Stromal cell of bone marrow (primary cell): ENCODE results near the gene ENTR1.
A peak's percentile ranks its signal among the peaks of the same experiment; 100 is the strongest.
"Not testable (repeated sequence)": the region's sequence is repeated elsewhere in the genome, so short reads cannot be mapped to it uniquely, and the experiment has no call there.

Experiments
- DNase-seq: peaks from one replicate; pipeline ENCODE4 v3.0.0-alpha.2; 2012; ENCODE audit warnings: low read depth

Gene ENTR1

DNA sequence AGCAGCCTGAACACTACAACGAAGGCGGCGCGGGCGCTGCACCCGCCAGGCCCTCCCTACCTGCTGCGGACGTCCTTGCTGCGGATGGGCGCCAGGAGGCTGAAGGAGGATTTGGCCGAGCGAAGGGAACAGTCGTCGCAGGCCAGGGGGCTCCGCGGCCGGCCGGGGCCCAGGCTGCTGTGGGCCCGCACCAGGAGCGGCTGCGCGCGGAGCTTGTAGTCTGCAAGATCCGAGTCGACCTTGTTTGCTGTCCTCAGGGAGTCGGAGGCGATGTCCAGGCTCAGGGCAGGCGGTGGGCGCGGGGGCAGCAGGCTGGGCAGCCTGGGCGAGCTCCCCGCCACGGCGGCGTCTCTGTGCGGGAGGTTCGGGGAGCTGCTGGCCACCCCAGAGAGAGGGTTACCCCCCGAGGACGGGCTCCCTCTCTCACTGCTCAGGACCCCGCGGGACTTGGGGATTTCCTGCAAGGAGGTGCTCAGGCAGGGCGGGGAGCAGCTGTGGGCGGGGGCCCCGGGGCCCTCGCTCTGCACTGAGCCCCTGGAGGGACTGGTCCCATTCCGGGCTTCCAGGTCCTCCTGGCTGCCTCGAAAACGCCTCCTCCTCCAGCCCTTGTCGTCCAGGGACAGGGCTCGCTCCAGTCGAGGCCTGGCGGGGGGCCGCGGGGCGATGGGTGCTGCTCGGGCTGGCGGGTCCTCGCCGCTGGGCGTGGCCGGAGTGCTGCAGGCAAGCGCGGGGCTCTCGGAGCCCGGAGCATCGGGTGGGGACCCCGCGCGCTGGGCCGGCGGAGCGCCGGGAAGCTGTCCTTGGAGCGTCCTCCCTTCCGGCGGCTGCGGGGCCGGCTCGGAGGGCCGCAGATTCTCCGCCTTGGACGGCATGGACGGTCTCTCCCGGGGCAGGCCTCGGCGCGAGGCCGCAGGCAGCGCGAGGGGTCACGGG lies 28.4 kb upstream of the ENTR1 start:
- DNase-seq: no peak

DNA sequence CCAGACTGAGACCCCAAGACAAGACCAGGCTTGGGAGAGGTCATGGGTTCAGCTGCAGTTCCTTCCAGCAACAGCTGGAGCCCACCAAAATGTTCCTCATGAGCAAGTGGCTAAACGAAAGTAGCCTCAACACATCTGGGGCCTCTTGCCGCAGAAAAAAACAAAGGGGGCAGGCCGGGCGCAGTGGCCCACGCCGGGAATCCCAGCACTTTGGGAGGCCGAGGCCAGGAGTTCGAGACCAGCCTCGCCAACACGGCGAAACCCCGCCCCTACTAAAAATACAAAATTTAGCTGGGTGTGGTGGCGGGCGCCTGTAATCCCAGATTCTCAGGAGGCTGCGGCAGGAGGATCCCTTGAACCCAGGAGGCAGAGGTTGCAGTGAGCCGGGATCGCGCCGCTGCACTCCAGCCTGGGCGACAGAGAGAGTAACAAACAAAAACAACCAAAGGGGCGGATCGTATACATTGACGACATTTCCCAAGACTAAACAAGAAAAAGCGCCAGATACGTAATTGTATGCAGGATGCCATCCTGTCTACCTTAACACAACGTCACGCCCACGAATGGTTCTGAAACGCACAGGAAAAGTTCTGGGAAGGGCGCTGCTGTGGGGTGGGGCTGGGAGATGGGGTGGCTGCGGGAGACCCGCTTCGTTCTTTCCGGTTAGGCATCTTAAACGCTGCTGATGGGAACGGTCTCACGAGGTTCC lies 27.6 kb upstream of the ENTR1 start:
- DNase-seq: no peak

DNA sequence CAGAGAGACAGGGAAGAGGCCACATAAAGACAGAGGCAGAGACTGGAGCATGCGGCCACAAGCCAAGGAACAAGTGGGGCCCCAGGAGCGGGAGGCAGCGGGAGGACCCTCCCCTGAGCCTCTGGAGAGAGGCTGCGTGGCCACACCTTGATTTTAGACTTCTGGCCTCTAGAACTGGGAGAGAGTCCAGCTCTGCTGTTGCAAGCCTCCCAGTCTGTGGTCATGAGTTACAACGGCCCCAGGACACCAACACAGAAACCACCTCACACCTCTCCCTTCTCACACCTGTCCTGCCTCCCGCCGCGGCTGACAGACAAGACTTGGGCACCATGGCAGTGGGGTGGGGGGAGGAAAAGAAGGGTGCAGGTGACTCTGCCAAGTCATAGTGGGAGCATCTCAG lies 27.0 kb upstream of the ENTR1 start:
- peak; percentile 47 for DNase-seq

DNA sequence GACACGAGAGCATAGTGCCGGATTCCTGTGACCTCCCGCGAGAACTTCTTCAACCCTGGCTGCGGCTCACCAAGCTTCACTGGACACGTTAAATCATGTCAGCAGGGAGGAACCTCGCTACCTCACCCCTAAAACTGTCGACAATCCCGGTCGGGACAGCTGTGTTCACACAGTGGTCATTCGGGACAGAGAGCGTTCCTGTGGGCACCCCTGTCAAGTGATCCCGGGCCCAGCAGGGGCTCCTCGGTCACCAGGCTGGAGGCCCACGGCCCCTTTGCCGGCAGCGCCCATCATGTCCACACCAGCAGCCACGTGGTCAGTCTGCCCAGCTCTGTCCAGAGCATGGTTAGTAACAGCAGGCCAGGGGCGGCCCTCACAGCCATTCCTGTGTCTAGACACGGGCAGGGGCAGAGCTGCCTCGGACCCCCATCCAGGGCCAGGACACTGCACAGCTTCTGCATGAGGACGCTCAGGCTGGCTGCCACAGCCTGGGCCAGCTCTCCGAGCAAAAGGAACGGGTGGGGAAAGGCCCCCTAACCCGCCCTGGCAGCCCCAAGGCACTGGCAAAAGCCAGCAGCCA lies 25.7 kb upstream of the ENTR1 start:
- DNase-seq: no peak

DNA sequence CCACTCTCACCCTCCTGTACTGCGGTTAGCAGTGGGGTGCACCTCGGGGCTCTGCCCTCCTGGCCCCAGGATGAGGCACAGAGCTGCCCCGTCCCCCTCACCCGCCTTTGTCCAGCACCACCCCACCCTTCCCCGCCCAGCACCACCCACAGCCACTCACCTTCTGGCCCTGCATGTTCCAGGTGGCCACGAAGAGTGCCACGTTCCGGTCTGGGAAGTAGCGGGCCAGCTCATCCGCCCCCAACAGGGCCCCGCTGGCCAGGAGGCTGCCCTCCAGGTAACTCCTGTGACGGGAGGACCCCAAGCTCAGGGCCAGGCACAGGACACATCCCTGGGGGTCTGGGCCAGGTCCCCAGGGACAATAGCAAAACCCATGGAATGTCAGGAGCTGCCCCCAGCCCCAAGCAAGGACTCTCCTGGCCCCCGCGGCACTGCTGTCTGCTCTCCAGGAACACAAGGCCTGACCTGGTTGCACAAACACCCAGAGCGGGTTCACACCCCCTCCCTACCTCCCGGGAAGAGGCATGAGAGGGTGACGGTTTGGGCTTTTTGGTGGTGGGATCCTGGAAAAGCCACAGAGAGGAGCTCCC lies 24.3 kb upstream of the ENTR1 start:
- no peak for DNase-seq

DNA sequence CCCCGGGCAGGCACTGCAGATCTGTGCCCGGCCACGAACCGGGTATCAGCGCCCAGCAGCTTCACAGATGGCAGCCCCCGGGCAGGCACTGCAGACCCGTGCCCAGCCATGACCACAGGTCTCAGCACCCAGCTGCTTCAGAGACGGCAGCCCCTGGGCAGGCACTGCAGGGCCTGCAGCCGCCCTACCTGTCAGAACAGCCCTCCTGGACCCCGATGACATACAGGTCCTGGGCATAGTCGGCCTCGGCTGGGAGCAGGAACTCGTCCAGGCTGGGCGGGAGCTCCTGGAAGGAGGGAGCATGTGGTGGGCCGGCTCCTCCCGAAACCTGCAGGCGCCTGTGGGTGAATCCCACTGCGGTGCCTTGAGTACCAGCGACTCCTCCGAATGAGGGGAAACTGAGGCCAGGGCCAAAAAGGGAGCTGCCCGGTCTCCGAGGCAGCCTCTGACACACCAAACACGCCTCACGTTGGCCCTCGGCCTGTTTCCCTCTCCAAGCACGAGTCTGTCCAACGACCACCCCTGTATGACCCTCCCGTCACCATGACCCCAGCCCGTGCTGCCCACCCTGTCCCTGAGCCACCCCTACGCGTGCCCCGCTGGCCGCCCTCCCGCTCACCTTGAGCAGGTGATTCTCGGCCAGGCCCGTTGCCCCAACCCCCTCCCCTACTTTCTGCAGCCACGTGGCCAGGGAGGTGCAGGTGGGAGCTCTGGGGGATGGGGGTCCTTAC lies 23.6 kb upstream of the ENTR1 start:
- no peak for DNase-seq

DNA sequence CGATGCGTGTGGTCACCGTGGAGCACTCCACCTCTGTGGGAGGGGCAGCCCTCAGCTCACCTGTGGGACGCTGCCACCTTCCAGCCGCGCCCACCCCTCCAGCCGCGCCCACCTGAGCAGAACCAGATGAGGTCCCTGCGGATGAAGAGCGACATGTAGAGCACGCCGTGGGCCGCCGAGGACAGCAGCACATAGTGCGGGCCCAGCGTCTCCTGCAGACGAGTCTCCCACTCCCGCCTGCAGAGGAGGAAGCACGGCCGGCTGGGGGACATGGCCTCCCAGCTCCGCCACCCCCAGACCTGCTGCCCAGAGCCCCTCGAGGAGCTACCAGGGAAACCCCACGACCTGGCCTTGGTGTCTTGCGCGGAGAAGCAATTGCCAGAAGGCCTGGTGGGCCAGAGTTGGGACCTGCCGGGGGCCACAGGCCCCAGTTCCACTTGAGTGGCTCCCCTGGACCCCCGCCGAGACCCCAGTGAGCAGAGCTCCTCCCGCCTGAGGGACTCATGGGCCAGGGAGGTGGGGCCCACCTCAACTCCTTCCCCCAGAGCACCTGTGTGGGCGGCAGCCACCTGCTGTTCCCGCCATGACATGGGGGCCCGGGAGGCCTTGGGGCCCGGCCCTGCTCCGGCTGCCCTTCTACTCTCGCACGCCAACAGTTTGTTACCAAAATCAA lies 22.8 kb upstream of the ENTR1 start:
- DNase-seq: no peak

DNA sequence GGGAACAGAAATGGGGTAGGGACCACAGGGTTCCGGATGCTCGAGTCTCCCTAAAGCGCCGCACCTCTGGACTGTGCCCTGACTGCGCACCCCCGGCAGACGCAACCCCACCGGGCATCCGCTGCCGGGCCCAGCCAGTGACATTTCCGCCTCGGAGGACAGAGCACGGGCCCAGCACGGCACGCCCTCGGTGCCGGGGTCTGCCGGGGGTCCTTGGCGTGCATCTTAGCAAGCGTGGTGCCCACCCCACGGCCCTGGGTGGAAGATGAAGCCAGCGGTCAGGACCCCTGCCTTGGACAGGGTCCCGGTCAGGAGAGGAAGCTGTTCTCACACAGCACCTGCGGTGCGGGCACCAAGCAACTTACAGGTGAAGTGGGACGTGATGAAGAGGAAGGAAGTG lies 22.2 kb upstream of the ENTR1 start:
- DNase-seq: no peak

DNA sequence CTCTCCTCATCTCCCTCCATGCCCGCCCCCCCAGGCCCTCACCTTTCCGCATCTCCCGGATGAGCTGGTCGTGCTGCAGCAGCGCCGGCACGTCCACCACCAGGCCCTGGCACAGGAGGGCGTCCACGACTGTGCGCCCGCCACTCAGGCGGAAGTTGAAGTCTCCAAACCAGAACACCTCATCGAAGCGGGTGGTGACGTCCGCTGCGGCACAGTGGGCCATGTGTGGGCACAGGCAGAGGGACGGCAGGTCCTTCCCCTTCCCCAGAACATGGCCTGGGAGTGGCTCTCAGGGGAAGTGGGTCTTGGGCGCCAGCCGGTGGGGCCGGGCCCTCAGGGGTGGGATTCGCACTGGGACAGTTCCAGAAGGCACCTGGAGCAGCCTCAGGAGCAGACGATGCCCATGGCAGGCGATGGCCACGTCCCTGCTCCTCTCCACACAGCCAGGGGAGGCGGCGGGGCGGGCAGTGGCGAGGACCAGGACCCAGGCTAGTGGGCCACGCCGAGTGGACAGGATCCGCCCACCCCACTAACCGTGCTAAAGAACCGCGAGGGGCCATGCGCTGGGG lies 21.5 kb upstream of the ENTR1 start:
- no peak for DNase-seq

DNA sequence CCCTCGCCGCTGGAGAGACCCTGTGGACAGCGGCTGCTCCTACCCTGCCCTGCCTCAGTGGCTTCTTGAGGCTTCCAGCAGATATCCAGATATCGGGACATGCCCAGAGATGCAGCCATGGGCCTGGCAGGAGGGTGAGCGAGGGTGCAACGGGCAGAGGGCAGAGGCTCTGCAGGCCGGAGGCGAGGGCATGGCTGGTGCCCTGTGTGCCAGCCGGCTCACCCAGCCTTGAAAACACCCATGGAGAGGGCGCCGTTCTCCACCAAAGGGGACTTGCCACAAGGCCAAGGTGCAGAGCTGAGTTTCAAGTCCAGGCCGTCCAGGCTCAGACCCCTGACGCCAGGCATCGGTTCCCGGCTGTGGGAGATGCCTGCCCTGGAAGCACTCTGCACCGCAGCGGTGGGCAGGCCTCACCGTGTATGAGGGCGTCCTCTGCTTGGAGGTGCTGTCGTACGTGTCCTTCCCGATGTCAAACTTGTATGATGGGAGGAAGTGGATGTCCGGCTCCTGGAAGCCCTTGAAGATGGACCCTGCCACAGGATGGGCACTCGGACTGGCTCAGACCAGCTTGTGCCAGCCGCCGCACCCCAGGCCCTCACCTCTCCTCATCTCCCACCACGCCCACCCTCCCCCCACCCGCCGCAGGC lies 20.3 kb upstream of the ENTR1 start:
- no peak for DNase-seq

DNA sequence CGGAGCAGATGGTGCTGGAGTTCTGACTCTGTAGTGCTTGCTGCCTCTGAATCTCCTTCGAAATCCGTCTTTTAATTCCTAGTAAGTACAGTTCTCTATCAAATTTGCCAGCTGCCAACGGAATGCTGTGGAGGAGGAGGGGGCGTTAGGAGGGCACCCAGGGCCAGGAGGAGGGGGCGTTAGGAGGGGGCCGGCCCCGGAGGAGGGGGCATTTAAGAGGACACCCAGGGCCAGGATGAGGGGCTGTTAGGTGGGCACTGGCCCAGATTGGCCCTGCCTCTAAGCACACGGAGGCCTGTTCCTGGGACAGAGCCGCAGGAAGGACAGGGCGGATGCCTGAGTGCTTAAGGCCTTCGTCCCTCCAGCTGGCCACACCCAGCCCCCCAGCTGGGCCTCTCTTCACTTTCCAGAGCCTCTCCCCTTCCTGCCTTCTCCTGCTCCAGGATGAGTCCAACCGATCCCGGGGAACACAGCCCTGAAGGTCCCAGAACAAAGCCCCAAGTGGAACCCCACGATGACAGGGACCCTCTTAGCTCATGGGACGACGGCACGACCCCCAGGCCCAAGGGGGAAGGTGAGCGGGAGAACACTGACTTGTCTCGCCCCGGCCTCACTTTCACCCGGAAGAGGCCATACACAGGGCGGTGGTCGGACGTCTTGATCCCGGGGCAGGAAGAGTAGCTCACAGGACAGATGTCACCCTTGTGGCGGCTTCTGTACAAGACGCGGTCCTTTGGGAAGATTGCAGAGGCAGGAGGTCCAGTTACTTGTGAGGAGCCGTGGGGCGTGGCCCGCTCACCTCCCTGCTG lies 19.5 kb upstream of the ENTR1 start:
- no peak for DNase-seq

DNA sequence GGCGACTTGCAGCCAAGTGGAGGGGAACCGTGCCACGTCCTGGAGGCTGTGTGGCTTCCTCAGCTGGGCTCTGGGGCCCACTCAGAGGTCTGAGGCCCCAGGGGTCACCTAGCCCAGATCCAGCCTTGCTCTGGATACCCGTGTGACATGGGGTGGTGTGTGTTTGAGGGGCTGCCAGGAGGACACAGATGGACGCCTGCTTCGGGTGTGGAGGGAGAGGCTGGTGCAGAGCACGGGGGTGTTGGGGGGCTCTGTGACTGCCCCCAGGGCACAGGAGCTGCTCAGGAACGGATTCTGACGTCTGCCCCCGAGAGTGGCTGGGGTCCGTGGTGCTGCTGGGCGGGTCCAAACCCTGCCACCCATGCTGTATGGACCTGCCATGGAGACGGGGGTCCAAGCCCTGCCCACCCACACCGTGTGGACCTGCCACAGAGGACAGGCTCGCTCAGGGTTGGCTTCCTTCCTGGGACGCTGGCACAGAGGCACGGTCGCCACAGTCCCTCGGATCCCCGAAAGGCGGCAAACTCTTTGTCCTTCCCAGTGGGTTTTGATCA lies 18.7 kb upstream of the ENTR1 start:
- no peak for DNase-seq

DNA sequence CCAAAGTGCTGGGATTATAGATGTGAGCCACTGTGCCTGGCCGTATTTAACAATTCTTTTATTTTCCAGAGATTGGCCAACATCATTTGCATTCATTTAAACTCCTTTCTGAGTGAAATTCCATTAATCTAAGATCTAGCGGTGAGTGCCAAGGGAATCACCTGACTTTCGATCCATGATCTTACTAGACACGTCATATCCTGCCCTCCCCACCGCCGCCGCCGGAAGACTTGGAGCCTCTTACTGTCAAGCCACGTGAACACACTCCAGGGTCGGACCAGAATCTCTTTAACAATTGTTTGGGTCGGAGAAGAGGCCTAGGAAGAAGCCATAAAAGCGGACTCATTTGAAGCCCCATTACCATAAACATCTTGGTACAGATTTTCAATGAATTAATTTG lies 16.4 kb upstream of the ENTR1 start:
- DNase-seq: no peak

DNA sequence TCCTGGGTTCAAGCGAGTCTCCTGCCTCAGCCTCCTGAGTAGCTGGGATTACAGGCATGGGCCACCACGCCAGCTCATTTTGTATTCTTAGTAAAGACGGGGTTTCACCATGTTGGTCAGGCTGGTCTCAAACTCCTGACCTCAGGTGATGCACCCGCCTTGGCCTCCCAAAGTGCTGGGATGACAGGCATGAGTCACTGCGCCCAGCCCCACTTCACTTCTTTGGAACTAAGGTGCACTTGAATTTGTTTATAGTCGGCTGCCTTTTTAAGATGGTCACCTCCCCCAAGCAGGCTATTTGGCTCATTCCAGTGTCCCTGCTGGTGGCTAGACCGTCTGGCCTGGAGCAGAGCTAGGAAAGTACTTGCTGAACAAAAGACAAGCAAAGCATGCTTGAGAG lies 15.0 kb upstream of the ENTR1 start:
- not testable (repeated sequence) for DNase-seq

DNA sequence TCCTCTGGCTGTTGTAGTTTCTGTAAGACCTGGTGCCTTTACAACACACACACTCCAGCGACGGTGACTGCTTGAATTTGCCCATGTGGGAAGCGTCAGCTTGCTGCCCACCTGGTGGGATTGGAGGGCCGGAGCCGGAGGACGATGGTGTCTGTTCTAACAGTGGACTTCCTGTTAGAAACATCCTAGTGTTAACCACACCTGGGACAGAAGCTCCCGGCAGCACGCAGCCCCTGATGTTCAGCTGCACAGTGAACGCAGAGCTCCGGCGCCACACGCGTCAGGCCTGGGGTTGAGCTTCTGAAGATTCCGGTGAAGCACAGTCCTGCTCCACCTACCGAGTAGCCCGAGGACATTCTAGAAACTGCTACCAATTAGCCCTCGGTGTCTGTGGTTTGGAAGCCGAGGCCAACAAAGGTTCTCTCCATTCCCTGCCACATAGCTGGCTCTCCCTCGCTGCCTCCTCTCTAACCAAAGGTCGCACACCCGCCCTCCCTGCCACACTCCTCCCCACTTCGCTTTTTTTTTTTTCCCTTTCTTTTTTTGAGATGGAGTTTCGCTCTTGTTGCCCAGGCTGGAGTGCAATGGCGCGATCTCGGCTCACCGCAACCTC lies 14.4 kb upstream of the ENTR1 start:
- DNase-seq: no peak

DNA sequence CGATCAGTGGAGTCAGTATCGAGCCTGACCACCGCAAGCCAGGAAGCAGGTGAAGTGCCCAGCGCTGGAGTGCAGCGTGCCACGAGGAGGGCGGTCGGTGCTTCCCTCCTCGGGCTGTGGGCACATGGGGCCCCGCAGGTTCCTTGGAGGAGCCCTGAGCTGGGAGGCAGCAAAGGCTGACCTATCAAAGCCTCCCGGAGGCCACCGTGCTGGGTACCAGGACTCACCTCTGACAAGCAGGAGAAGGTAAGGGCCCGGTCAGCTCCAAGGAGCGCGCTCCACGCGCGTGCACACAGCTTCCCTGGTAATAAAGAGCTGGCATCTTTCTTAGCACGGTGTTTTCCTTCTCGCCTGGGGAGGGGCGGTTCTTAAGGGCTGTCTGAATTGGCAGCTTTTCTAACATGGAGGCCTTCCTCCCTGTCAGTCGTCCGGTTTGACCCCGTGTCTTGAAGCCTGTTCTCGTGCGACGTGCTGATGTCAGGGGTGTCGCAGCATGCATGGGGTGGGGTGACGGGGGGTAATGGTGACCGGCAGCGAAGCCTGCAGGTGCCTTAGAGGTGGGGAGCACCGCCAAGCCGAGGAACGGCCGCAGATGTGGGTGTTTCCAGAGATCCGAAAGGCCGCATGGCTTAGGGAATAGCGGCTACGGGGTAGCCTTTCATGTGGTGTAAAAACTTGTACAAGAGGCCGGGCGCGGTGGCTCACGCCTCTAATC lies 13.2 kb upstream of the ENTR1 start:
- no peak for DNase-seq

DNA sequence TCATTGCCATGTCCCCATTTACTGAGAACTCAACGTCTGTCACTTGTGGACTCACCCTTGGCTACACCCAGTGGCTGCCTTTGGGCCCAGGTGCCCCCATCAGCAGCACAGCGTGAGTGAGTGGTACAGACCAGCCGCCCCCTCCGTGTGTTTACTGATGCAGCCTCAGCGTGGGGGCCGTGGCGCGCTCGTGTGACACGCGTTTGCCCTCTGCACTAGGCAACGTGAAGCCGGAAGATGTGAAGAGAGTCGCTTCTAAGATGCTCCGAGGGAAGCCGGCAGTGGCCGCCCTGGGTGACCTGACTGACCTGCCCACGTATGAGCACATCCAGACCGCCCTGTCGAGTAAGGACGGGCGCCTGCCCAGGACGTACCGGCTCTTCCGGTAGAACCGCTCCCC lies 12.5 kb upstream of the ENTR1 start:
- DNase-seq: no peak

DNA sequence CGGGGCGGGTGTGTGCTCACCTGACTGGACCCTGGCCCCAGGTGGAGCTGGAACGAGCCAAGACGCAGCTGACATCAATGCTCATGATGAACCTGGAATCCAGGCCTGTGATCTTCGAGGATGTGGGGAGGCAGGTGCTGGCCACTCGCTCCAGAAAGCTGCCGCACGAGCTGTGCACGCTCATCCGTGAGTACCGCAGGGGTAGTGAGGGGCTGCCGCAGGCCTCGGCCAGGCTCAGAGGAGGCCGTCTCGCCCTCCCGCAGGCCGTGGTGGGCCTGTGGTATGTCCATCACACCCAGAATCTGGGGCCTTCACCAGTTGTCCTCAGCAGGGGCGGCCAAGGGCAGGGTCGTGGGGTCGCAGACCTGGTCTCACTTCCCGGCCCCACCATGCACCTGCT lies 11.4 kb upstream of the ENTR1 start:
- DNase-seq: no peak
